HG03521 (cell line): ENCODE measurements around the gene NPY5R.

Source experiments
- ATAC-seq: cut with Tn5 transposase; IDR thresholded peaks from one replicate; pipeline ENCODE4 v1.9.1; 2021; ENCODE audit warnings: mild to moderate bottlenecking, moderate library complexity; ENCODE audit not compliant: unreplicated experiment

Gene NPY5R

DNA sequence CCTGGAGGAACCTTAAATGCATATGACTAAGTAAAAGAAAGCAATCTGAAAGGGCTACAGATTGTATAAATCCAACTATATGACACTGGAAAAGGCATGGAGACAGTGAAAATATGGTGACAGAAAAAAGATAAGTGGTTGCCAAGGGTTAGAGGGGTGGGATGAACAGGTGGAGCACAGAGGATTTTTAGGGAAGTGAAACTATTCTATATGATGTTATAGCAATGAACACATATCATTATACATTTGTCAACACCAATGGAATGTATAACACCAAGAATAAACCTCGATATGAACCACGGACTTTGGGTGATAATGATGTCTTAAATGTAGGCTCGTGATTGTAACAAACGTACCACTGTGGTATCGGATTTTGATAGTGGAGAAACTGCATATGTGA lies 40.7 kb downstream of the NPY5R start:
- no peak for ATAC-seq

GRCh38 chr4:163384926-163385325 lies 41.2 kb downstream of the NPY5R start:
- ATAC-seq, result no peak

GRCh38 chr4:163385466-163385865 lies 41.8 kb downstream of the NPY5R start:
- ATAC-seq, result no peak

DNA sequence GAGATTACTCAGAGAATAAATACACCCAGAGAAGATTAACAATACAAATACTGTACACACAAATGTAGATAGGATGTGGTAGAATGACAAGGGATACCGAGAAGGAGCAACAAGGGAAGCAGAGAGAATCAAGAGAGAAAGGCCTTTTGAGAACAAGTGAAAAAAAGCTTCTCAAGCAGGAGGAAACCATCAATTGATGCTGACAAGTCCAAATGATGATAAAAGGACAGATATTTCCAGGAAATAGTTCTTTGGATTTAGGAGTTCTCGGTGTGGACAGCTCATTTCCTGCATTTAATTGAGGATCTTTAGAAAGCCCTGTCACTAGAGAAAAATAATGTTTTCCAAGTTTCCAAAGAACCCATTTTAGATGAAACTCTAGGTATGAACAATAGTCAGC lies 48.1 kb downstream of the NPY5R start:
- no peak for ATAC-seq

- ATAC-seq, result no peak
Observed at GRCh38 chr4:163392328-163392727, 48.6 kb downstream of the NPY5R start.

- no peak for ATAC-seq
Observed at GRCh38 chr4:163393471-163393870, 49.8 kb downstream of the NPY5R start.

DNA sequence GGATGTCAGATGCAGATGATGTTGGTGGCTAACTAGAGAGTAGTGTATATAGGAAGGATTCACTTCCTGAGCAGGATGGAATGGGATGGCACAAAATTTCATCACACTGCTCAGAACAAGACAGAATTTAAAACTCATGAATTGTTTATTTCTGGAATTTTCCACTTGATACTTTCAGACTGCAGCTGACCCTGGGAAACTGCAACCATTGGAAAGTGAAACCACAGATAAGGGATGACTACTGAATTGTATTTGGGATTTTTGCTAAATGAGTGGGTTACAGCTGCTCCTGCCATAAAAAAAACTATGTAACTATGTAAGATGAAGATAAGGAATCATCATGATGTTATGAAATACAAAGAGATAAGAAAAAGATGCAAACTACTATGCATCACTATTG lies 51.4 kb downstream of the NPY5R start:
- no peak for ATAC-seq

DNA sequence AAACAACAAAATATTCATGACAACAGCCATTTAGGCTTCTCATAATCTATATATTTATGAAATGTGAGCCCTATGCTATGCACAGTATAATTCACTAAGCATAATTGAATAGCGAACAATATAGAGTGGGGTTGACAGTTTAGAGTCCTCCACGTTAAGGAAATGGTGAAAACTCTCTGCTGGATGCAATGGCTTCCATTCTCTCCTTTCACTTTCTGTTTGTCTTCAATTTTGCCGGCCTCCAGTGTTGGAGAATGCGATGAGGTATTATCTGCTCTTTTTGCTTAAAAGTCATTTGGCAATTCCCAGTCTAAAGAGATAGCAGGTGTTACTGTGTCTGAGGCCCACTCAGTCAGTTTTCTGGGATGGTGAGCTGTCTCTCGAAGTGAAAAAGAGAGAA lies 52.1 kb downstream of the NPY5R start:
- no peak for ATAC-seq

DNA sequence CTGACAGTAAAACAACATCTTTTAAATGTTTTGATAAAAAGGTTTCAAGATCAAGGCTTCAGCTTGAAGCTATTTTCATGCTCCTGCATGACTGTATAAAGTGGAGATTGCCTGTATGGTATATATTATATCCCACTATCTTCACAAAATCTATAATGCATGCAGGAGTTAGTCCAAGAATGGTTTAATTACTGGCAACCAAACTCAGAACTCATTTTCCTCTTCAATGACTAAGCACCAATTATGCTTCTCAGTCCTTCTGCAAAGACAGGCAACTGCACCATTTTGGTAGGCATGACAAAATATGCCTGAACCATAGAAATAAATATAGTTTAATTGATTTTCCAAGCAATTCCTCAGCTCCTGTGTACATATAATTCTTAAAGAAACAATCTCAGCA lies 54.5 kb downstream of the NPY5R start:
- ATAC-seq, result no peak

DNA sequence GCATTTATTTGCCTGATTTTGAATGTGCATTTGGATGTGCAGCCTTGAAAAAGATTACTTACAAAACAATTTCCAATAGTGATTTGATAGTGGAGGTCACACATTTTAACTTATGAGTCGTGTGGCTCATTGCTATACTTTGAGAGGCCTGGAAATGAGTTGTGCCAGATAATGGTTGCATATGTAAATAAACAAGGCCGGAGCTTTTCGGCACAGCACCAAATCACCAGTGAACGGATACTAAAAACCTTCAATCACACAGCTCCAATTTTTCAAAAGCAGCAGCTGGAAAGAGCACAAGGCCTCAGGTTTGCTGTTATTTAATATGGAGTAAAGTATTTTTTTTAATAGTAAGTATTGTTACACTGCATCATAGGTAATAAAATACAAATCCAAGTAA lies 57.2 kb downstream of the NPY5R start:
- ATAC-seq, result no peak
